GM04503 (cell line): ENCODE results near the gene RTKN2.
A peak's percentile ranks its signal among the peaks of the same experiment; 100 is the strongest.
"Not testable (repeated sequence)": the region's sequence is repeated elsewhere in the genome, so short reads cannot be mapped to it uniquely, and the experiment has no call there.

Source experiments
- DNase-seq: peaks from one replicate; pipeline ENCODE4 v3.0.0-alpha.2; 2012; ENCODE audit warnings: low read depth

Gene RTKN2, protein sequence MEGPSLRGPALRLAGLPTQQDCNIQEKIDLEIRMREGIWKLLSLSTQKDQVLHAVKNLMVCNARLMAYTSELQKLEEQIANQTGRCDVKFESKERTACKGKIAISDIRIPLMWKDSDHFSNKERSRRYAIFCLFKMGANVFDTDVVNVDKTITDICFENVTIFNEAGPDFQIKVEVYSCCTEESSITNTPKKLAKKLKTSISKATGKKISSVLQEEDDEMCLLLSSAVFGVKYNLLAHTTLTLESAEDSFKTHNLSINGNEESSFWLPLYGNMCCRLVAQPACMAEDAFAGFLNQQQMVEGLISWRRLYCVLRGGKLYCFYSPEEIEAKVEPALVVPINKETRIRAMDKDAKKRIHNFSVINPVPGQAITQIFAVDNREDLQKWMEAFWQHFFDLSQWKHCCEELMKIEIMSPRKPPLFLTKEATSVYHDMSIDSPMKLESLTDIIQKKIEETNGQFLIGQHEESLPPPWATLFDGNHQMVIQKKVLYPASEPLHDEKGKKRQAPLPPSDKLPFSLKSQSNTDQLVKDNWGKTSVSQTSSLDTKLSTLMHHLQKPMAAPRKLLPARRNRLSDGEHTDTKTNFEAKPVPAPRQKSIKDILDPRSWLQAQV

DNA sequence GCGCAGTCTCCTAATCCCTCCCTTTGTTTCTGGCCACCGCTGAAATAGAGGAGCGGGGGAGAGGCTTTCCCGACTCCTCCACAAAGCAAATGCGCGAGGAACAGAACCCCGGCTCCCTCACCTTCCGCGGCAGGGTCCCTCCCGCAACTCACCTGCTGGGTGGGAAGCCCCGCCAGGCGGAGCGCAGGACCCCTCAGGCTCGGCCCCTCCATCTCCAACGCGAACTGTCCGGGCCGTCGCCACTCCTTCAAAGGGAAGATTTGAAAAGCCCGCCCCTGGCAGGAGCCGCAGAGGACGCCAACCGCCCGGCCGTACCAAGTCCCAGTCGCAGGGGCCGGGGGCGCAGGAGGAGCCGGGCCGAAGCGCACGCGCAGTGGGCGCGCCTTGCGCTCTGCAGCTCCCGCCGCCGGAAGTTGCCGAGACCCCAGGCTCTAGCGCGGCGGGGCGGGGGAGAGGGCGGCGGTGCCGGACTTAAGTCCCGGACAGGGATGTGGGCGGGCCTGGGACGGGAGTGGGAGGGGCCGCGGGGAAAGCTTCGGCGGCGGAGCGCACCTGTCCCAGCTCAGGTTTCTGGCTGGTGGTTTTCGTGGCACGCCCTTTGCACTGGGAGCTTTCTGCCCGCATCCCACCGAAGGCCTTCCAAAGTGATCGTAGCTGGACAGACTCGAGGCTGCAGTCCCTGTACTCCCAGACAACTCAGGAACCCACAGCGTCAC, at the start of gene RTKN2:
TSS of gene RTKN2 (minus strand) at position 446 of the 716 bp plus-strand sequence. CDS start at position 212, 234 bp downstream.
- DNase-seq: no peak

DNA sequence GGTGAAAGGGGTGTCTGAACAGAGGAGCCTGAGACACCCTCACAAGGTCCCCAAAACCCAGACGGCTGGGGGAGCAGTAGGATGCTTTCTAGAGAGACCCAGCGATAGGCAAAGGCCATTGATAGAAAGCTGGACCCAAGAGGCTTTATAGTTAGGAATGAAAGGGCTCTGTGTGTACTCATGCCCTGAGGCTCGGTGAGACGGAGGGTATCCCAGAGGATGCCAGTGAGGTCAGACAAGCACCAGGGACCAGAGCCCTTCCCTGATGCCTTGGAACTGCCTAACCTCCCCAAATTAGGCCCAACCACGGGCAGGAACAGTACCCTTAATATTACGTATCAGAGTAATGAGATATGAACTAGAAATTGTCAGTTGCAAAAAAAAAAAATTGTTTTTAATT, 48.6 kb upstream of the RTKN2 start:
- DNase-seq: no peak

DNA sequence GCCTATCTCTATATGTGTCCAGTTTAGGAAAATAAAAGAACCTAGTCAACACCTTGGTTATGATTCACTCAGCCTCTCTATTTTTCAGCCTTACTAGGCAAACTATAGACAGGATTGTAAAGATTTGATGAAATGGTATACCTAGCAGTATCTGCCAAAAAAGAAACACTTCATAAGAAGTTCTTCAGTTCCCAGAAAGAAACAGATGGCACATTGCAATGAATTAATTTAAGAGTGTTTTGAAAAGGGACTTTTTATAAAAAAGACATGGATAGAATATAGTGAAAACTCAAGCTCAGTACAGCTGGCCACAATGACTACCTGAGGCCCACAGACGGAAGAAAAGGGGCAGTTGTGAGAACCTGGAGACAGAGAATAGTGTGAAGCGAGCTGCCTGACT, 40.6 kb upstream of the RTKN2 start:
- no peak for DNase-seq

DNA sequence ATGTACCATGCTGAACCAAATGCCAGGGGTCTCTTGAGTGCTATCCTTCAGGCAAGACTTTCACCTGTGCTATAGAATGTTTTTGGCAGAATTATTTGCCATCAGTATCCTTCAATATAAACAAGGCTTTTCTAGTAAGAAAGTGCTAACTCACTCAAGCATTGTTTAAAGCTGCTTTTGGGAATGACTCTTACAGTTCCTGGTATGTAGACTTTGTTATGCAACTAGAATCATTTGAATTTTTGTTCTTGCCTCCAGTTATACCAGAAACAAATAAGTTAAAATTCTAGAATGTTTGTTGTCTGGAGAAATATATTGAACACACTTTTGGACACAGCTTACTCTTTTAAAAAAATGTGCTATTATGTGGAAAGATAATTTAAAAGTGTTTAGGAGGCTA, 39.5 kb upstream of the RTKN2 start:
- DNase-seq: no peak

DNA sequence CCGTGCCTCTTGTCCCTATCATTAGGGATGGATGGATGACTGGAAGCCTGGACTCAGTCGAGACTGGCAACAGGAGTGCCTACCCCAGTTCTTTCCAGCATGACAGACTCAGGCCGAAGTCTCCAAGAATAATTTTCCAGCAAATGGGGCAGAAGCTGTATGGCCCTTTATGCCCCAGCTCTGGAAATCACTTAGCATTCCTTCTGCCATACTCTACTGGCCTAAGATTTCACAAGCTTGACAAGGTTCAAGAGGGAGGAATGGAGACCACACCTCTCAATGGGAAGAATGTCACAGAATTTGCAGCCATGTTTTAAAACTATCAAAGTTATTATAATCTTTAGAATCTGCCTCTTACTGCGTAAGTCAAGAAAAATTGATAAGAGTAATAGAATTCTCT, 39.0 kb upstream of the RTKN2 start:
- no peak for DNase-seq

DNA sequence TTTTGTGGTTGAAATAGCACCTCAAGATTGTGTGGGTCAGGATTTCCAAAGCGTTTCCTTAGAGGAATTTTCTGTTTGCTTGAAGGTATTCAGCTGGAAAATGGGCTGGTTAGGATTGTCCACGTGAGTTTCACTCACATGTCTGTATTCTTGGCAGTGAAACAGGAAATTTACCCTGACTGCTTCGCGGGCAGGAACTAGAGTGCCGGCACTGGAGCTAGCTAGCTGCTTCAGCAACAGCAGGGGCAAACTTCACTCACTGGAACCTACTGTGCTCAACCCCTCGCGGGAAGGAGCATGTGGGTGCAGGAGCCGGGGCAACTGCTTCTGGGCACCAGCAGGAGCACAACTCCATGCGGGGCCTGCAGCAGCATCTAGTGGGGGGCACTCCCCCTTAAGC, 38.0 kb upstream of the RTKN2 start:
- no peak for DNase-seq

DNA sequence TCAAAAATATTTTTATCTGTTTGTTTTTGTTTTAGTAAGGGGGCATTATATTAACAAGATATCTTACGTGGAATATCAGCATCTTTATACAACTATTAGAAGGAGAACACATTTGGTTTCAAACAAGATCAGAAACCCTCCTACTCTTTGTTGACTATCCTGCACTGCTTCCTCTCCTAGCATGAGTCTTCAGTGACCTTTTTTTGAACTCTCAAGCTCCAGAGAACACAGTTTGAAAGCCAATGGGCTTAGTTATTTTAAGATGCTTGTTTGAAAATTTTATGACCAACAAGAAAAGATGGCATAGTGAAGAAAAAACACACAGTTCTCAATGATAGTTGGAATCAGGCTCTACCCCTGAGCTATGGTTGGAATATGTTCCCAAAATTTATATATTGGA, 37.2 kb upstream of the RTKN2 start:
- no peak for DNase-seq

DNA sequence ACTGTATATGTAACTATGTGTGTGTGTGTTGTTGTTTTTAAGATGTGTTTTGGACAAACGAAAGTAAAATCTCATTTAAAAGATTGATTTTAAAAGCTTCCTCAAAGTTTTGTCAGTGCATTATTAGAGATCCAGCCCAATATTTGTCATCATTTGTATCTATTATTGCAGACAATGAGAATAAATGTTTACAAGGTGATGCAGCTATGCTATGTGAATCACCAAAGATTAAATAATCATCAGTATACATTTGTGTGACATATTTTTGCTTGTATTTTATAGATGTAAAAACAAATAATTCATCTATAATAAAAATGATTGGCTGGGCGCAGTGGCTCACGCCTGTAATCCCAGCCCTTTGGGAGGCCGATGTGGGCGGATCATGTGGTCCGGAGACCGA, 35.3 kb upstream of the RTKN2 start:
- DNase-seq: no peak

DNA sequence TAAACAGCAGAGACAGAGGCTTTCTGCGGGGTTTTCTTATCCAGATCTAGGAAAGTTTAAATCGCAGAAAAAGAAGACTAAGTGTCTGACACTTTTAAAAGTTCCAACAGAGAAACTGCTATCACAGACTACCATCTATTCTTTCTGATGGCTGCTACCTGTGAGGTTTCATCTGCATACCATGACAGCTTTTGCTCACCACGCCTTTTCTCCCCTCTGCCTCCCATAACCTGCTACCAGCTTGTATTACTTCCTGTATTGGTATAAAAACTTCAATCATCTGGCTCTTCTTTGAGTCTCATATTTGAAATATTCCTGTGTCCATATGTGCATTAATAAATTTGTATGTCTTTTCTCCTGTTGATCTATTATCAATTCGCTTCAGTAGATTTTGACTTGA, 34.1 kb upstream of the RTKN2 start:
- no peak for DNase-seq

DNA sequence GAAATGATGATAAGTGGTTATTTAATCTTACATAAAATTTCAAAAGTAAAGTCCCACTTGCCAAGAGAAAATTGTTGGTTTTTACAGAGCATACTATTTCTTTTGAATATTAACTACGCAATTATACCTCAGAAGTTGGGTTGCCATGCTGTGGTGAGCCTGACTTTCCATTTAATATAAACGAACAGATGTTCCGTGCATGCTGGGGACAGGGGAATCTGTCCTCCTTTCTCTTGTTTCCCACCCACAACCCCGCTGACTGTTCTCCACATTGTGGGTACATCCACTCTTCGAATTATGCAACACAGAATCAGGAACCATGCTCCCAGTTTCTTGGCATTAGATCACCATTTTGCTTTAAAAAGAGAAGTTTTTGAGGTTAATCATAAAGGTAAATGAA, 29.2 kb upstream of the RTKN2 start:
- no peak for DNase-seq

DNA sequence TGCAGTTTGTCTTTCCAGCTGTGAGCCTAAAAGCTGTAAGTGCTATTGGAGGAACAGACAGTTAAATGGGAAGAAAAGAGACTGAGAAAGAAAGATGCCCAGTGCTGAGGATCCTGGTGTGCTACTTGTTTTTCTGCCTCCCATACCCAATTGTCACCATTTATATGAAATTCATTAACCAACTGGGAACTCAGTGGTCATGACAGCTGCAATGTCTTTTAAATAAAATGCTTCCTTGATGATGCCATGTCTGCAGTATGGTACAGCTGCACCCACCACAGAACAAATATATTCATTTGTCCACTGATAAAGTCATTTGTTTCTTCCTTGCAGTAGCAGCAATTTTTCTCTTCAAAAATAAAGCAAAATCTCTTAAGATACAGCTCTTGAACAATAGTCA, 15.6 kb upstream of the RTKN2 start:
- DNase-seq: no peak

DNA sequence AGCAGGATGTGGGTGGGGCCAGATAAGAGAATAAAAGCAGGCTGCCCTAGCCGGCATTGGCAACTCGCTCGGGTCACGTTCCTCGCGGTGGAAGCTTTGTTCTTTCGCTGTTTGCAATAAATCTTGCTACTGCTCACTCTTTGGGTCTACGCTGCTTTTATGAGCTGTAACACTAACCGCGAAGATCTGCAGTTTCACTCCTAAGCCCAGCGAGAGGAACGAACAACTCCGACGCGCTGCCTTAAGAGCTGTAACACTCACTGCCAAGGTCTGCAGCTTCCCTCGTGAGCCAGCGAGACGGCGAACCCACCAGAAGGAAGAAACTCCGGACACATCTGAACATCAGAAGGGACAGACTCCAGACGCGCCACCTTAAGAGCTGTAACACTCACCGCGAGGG, 12.7 kb upstream of the RTKN2 start:
- DNase-seq: not testable (repeated sequence)

DNA sequence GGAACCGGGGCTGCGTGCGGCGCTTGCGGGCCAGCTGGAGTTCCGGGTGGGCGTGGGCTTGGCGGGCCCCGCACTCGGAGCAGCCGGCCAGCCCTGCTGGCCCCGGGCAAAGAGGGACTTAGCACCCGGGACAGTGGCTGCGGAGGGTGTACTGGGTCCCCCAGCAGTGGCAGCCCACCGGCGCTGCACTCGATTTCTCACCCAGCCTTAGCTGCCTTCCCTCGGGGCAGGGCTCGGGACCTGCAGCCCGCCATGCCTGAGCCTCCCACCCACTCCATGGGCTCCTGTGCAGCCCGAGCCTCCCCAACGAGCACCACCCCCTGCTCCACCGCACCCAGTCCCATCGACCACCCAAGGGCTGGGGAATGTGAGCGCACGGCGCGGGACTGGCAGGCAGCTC, 11.7 kb upstream of the RTKN2 start:
- not testable (repeated sequence) for DNase-seq

DNA sequence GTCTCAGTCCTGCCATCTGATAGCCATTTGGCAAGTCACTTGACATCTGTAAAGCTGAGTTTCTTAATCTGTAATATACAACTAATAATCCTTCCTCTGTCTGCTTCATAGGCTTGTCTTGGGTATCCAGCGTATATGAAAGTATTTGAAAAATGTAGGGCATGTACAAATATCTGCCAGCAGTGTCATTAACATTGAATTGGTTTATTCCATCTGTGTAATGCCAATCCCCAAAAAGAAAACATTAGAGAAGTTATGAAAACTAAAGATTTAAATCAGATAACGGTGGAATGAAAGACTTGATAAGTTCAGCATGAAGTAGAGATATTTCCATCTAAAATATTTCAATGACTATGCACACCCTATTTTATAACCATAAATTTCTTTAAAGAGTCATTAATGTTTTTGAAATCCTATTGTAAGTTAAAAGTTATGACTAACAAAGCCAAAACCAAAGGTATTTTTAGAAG, 9.8 kb upstream of the RTKN2 start:
- peak; percentile 75 for DNase-seq

DNA sequence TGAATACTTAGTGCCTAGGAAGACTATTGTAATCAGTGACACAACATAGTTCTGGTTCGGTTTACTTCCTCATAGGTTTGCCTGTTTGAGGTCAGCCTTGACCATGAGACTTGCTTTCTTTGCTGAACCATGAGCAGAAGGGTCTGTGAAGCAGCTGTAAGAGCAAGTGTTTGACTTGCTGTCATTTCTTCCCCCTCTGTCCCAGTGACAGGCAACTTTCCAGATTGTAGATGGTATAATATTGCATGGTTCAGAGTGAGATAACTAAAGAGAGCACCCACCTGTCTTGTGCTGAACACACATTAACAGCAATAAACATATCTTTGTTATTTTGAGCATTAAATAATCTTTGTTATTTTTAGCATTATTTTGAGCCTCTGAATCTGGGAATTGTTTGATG, 9.3 kb upstream of the RTKN2 start:
- DNase-seq: no peak

DNA sequence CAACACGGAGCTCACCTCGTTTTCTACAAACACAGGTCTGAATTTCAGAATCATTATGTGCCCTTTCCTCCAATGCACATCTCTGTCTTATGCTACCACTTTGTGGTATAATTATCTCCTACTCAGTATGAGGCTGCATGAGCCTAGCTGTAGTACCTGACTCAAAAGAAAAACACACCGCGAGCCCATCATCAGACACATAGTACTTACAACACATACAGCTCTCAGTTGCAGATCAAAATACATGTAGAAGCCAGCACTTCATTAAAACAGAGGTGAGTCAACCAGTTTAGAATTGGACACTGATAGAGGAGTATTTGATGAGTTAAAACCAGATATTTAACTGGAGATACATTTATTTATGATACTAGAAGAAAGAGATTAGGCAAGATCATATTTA, 1.4 kb upstream of the RTKN2 start:
- no peak for DNase-seq

DNA sequence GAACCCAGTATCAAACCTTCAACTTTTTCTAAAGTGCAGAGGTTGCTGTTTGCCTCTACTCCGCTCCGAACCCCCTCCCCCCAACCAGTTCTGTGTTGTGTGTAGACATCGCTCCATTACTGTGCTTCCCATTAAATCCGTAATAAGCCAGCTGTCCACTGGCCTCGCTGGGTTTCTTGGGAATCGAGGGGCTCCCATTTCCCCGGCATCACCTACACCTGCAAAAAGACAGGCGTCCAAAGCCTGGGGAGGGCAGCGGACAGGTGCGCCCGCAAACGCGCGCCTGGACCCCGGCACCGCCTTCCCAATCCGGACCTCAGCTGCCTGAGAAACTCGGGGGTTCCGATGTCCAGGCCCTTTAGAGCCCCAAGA, 631 bp downstream of the RTKN2 start:
- DNase-seq: no peak

DNA sequence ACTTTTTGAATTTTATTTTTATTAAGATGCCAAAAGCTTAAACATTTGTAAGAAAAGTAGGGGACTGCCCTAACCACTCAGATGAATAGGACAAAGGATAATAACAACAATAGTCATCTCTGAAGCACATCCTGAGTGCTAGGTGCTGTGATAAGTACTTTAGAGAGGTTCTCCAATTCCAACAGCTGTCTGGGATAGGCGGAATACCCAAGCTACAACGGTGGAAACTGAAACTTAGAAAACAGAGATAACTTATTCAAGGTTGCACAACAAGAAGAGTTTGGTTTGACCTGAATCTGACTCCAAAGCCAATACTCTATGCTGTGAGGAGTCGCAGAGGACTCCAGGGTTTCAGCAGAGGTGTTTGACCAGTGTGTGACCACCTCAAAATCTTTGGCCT, 2.0 kb downstream of the RTKN2 start:
- no peak for DNase-seq

DNA sequence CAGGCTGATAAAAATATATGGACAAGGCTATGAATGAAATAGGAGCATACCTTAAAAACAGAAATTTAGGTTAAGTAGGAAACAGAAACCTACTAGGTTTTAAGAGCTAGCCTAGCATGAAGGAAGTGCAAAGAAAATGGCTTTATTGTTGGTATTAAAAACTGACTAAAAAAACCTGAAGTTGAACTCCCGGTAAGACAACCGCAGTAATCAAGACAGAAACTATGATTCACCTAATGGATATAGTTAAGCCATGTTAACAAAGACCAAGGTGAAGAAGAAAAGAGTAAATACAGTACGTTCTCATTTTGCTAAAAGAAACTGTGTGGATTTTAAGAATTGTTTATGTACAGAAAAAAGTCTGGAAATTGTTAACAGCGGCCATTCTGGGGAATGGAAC, 2.5 kb downstream of the RTKN2 start:
- no peak for DNase-seq

DNA sequence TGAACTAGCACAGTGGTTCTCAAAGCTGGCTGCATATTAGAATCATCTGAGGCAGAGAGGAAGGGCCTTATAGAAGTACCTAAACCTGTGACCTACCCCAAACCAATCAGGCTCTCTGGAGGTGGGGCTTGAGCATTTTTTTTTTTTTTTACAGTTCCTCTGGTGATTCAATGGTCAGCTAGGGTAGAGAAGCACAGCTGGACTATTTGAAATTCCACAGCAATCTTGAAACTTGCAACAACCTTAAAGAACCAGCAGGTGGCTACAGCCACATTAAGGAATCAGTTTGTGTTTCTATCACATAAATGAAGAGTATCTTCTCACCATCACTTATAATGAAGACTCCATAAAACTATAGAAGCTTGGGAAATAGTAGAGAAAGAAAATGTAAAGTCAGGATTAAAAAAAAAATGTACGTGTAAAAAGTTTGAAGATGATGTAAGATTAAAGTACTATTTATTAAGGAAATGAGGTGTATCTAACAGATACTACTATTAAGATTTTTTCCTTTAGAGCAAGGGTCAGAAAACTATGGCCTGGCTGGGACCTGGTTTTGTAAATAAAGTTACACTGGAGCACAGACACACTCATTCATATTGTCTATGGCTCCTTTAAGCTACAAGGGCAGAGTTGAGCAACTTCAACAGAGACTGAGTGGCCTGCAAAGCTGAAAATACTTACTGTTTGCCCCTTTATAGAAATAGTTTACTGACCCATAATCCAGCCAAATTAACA, 3.8 kb downstream of the RTKN2 start:
- peak; percentile 68 for DNase-seq

DNA sequence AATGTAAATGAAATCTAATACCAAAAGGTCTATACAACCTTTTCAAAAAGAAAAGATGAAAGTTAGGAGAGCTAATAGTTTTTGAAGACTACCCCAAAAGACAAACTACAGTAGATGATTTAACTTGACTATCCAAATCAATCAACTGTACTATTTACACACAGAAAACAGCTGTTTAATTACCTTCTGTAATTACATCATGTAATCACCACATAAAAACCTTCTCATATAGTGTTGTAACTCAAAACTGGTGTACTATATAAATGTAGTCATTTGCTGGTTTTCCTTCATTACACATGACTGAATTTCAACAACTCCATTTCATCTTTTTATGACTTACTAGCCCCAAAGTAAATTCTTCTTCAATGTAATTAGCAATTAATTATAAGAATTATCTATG, 4.5 kb downstream of the RTKN2 start:
- no peak for DNase-seq

DNA sequence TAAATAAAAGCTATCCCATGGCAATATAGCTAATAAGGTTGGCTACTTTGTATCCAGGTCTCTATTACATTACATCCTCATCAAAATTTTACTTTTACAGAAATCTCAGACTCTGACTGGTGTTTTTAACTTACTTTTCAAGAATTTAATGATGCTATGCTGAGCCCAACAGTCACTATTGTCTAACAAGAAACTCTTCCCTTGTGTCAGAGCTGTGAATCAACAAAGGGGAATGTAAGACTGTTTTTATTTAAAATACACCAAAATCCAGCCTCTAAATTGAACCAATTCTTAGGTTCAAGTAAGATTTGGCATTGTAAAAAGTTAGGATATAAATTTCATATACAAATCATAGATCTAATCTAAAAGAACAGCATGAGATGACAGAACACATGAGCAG, 7.0 kb downstream of the RTKN2 start:
- DNase-seq: no peak

DNA sequence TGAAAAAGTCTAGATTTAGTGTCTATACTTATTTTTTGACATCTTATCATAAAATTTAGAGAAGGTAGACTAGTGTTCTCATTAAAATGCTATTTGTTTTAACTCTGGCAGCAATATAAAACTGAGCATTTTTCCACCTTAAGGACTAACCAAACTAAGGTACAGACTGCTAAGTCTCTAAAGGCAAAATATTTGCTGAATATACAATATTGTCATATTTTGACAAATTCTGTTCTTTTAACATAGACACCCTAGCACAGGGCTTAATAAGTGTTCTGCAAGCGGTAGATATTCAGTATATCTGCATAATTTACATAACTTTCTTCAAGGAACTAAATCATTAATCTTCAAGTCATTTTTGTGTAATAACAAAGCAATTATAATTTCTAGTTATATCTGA, 8.6 kb downstream of the RTKN2 start:
- no peak for DNase-seq
